CD4-positive, CD25-positive, alpha-beta regulatory T cell (primary cell): ENCODE measurements around the gene CALHM6. TPM values are rescaled to one million over a fixed set of nuclear protein-coding genes. Genes with fewer than 3 reads are reported as not detected.

Experiments
- ATAC-seq, 2 donors: fragments of 150-1000 bp; cut with Tn5 transposase; one replicate each; pipeline ENCODE4 v1.10.0; 2021; ENCODE audit warnings: low read depth in 2 of 2, moderate number of reproducible peaks in 2 of 2, moderate library complexity in 1 of 2
- DNase-seq, 3 donors: peaks; one replicate each; pipeline versions ENCODE4 v3.0.0 to v3.0.0-alpha.2; 2012 to 2022; ENCODE audit warnings: mixed read lengths in 1 of 3
- H3K27ac ChIP-seq: one replicate; pipeline ENCODE4 v1.7.0; 2013; ENCODE audit warnings: mild to moderate bottlenecking, low read length; ENCODE audit not compliant: insufficient read depth, poor library complexity, severe bottlenecking
- H3K27me3 ChIP-seq: one replicate; pipeline ENCODE4 v1.7.0; 2013; ENCODE audit warnings: low read length; ENCODE audit not compliant: control insufficient read depth, insufficient read depth
- H3K36me3 ChIP-seq: one replicate; pipeline ENCODE4 v1.7.0; 2013; ENCODE audit warnings: mild to moderate bottlenecking, low read length, moderate library complexity; ENCODE audit not compliant: control insufficient read depth, insufficient read depth
- H3K4me1 ChIP-seq: 2 replicates; pipeline ENCODE4 v1.7.0; 2013; ENCODE audit warnings: mild to moderate bottlenecking, low read length; ENCODE audit not compliant: insufficient read depth, control insufficient read depth, poor library complexity, severe bottlenecking
- H3K4me3 ChIP-seq: one replicate; pipeline ENCODE4 v1.7.0; 2013; ENCODE audit warnings: low read depth, mild to moderate bottlenecking, low read length, moderate library complexity
- H3K9me3 ChIP-seq, 2 experiments: 1 replicate in 1 of 2; 2 replicates in 1 of 2; pipeline ENCODE4 v1.7.0; 2013; ENCODE audit warnings: low read length in 2 of 2, mild to moderate bottlenecking in 1 of 2, moderate library complexity in 1 of 2; ENCODE audit not compliant: control insufficient read depth in 2 of 2
- H3K27ac Mint-ChIP-seq, 3 donors: one replicate each; pipeline ENCODE4 v1.8.0; 2020 to 2022; ENCODE audit warnings: mild to moderate bottlenecking in 3 of 3, mixed read lengths in 3 of 3, moderate library complexity in 2 of 3
- H3K27me3 Mint-ChIP-seq: one replicate; pipeline ENCODE4 v1.8.0; 2022; ENCODE audit warnings: mild to moderate bottlenecking, mixed read lengths
- H3K36me3 Mint-ChIP-seq: one replicate; pipeline ENCODE4 v1.8.0; 2020; ENCODE audit warnings: mixed read lengths
- H3K4me1 Mint-ChIP-seq, 4 donors: one replicate each; pipeline ENCODE4 v1.8.0; 2020 to 2022; ENCODE audit warnings: mixed read lengths in 4 of 4, mild to moderate bottlenecking in 1 of 4
- H3K4me3 Mint-ChIP-seq, 4 donors: one replicate each; pipeline ENCODE4 v1.8.0; 2020 to 2022; ENCODE audit warnings: mild to moderate bottlenecking in 4 of 4, mixed read lengths in 4 of 4, moderate library complexity in 3 of 4
- H3K9me3 Mint-ChIP-seq, 7 donors: one replicate each; pipeline ENCODE4 v1.8.0; 2020 to 2022; ENCODE audit warnings: mixed read lengths in 7 of 7, mild to moderate bottlenecking in 3 of 7, moderate library complexity in 2 of 7
- polyA plus RNA-seq, 4 donors: library from polyadenylated mRNA; unstranded; fragments of 300-500 nt; fragmentation: Illumina TruSeq; gene quantifications; one replicate each; pipeline ENCODE4 v1.2.3, GENCODE V29; 2021
- total RNA-seq: library from RNA; stranded (reverse); gene quantifications from one replicate; pipeline ENCODE4 v1.2.3, GENCODE V29; 2022

CALHM6 gene
- total and polyA plus RNA-seq, 5 donors from 2014 or later: 2.1 to 9.4 (median 3.4) TPM

DNA sequence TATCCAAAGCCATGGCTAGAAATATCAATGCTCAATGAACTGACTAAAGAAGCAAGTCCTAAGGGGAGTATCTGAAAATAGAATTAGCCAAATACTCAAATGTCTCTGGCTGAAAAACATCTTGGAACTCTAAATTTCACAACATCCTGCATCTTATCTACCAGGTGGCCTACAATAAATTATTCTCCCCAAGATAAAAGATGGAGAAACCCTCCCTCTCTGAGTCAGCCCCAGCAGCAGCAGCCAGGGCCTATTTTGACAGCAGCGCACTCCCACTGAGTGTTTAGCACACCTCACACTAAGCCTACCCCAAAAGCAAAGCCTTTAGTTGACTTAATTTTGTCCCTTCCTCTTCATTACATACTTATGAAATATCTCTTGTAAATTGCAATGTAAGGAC, 5.9 kb downstream of the CALHM6 start:
- Histone ChIP-seq H3K27me3 (peaks cover 18% of the 10 kb centered on the region), H3K4me3 (no peak overlapping the region), H3K27ac (no peak overlapping the region), H3K9me3 (no peaks in the 10 kb centered on the region), H3K4me1 (no peaks in the 10 kb centered on the region), H3K36me3 (no peaks in the 10 kb centered on the region)
- no peak overlapping the region for H3K4me3 Mint-ChIP-seq
- ATAC-seq: no peak
- peaks cover 0 to 10% (median 5%) of the 10 kb centered on the region in 4 donors for H3K4me1 Mint-ChIP-seq
- no peaks in the 10 kb centered on the region for H3K36me3 Mint-ChIP-seq
- DNase-seq: no peak
- no peaks in the 10 kb centered on the region for H3K9me3 Mint-ChIP-seq
- H3K27ac Mint-ChIP-seq: peak overlapping the region in 1 of 3 donors; percentile 72
- H3K27me3 Mint-ChIP-seq: peaks cover 26% of the 10 kb centered on the region

GRCh38 chr6:116467514-116467913, 6.3 kb downstream of the CALHM6 start:
- Mint-ChIP-seq H3K27me3 (peaks cover 25% of the 10 kb centered on the region), H3K36me3 (no peaks in the 10 kb centered on the region), H3K4me1 (peaks cover 0 to 9% (median 3%) of the 10 kb centered on the region in 4 donors), H3K4me3 (no peak overlapping the region), H3K9me3 (no peaks in the 10 kb centered on the region), H3K27ac (no peak overlapping the region)
- H3K9me3 ChIP-seq: no peaks in the 10 kb centered on the region
- ATAC-seq (no peak), DNase-seq (peak in 1 of 3 donors; percentile 25)
- H3K36me3 ChIP-seq: no peaks in the 10 kb centered on the region
- H3K27ac ChIP-seq: no peak overlapping the region
- peaks cover 17% of the 10 kb centered on the region for H3K27me3 ChIP-seq
- H3K4me1 ChIP-seq: no peaks in the 10 kb centered on the region
- H3K4me3 ChIP-seq: no peak overlapping the region

DNA sequence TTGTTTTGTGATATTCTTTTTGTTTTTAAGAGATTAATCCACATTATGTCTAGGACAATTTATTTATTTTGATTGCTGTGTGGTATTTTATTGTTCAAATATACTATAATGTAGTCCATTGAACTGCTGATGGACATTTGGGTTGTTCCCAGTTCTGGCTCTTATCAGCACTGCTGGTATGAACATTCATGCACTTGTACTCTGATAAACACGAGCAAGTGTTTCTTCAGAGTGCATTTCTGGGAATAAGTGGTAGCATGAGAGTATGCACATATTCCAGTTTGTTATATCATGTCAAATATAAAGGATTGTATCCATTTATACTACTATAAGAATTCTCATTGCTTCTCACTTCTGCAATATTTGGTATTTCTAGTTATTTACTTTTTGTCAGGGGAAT, 7.1 kb downstream of the CALHM6 start:
- no peaks in the 10 kb centered on the region for H3K9me3 ChIP-seq
- Mint-ChIP-seq H3K9me3 (peaks cover 0 to under 1% (median 0%) of the 10 kb centered on the region in 7 donors), H3K36me3 (no peaks in the 10 kb centered on the region), H3K27ac (no peak overlapping the region), H3K27me3 (peaks cover 17% of the 10 kb centered on the region), H3K4me1 (peaks cover 0 to 6% (median 0%) of the 10 kb centered on the region in 4 donors), H3K4me3 (no peak overlapping the region)
- H3K27me3 ChIP-seq: peaks cover 9% of the 10 kb centered on the region
- no peak overlapping the region for H3K27ac ChIP-seq
- no peak for DNase-seq
- no peaks in the 10 kb centered on the region for H3K36me3 ChIP-seq
- H3K4me3 ChIP-seq: no peak overlapping the region
- no peaks in the 10 kb centered on the region for H3K4me1 ChIP-seq
- ATAC-seq: no peak

DNA sequence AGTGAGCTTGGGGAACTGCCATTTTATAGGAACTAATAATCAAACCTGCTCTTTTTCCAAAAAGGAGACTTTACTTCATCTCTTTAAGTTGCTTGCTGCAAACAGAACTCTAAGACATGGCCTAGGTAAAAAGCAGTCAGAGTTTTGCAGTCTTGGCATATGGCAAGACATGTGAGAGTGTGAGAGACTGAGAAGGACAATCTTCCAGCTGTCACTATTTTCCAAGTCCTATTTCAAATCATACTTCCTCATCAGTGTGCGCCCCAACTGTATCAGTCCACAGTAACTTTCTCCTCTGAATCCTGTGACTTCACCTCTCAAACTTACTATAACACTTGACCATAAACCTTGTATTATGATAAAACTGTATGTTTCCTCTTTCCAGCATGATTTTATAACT, 10.4 kb downstream of the CALHM6 start:
- no peaks in the 10 kb centered on the region for H3K36me3 ChIP-seq
- no peak overlapping the region for H3K27ac ChIP-seq
- no peak overlapping the region for H3K27ac Mint-ChIP-seq
- H3K9me3 ChIP-seq: no peaks in the 10 kb centered on the region
- H3K27me3 Mint-ChIP-seq: peaks cover 16% of the 10 kb centered on the region
- peaks cover 7 to 22% (median 13%) of the 10 kb centered on the region in 4 donors for H3K4me1 Mint-ChIP-seq
- DNase-seq (no peak), ATAC-seq (no peak)
- H3K4me3 ChIP-seq: no peak overlapping the region
- no peaks in the 10 kb centered on the region for H3K36me3 Mint-ChIP-seq
- no peak overlapping the region for H3K4me3 Mint-ChIP-seq
- H3K4me1 ChIP-seq: no peaks in the 10 kb centered on the region
- H3K9me3 Mint-ChIP-seq: peaks cover 0 to 1% (median 0%) of the 10 kb centered on the region in 7 donors
- peaks cover 1% of the 10 kb centered on the region for H3K27me3 ChIP-seq

- ATAC-seq: no peak
- Mint-ChIP-seq H3K27me3 (peaks cover 16% of the 10 kb centered on the region), H3K4me1 (peaks cover 7 to 20% (median 13%) of the 10 kb centered on the region in 4 donors), H3K4me3 (no peak overlapping the region), H3K27ac (no peak overlapping the region), H3K36me3 (no peaks in the 10 kb centered on the region), H3K9me3 (peaks cover 0 to 1% (median 0%) of the 10 kb centered on the region in 7 donors)
- Histone ChIP-seq H3K9me3 (no peaks in the 10 kb centered on the region), H3K4me1 (no peaks in the 10 kb centered on the region), H3K27me3 (peaks cover 1% of the 10 kb centered on the region), H3K4me3 (no peak overlapping the region), H3K36me3 (no peaks in the 10 kb centered on the region), H3K27ac (no peak overlapping the region)
- DNase-seq: no peak
These were observed 11.5 kb downstream of the CALHM6 start for GRCh38 chr6:116472706-116473105.

GRCh38 chr6:116475141-116475540, 14.0 kb downstream of the CALHM6 start:
- Mint-ChIP-seq H3K27me3 (peaks cover 26% of the 10 kb centered on the region), H3K27ac (no peak overlapping the region), H3K9me3 (peaks cover 0 to 3% (median 0%) of the 10 kb centered on the region in 7 donors), H3K4me1 (peaks cover 7 to 19% (median 13%) of the 10 kb centered on the region in 4 donors), H3K36me3 (no peaks in the 10 kb centered on the region), H3K4me3 (no peak overlapping the region)
- H3K27ac ChIP-seq: no peak overlapping the region
- H3K4me3 ChIP-seq: no peak overlapping the region
- no peaks in the 10 kb centered on the region for H3K27me3 ChIP-seq
- ATAC-seq (no peak), DNase-seq (no peak)
- no peaks in the 10 kb centered on the region for H3K4me1 ChIP-seq
- H3K9me3 ChIP-seq: no peaks in the 10 kb centered on the region
- H3K36me3 ChIP-seq: no peaks in the 10 kb centered on the region

- Histone ChIP-seq H3K27me3 (no peaks in the 10 kb centered on the region), H3K9me3 (no peaks in the 10 kb centered on the region), H3K27ac (no peak overlapping the region), H3K36me3 (no peaks in the 10 kb centered on the region), H3K4me3 (peak overlapping the region; percentile 22), H3K4me1 (no peaks in the 10 kb centered on the region)
- Mint-ChIP-seq H3K36me3 (no peaks in the 10 kb centered on the region), H3K4me3 (no peak overlapping the region), H3K9me3 (peaks cover 0 to 3% (median 0%) of the 10 kb centered on the region in 7 donors), H3K4me1 (peaks cover 7 to 19% (median 13%) of the 10 kb centered on the region in 4 donors), H3K27ac (no peak overlapping the region), H3K27me3 (peaks cover 26% of the 10 kb centered on the region)
- DNase-seq (peak in 2 of 3 donors; percentile 14 to 52), ATAC-seq (peak; percentile 60 to 74)
These were observed 15.0 kb downstream of the CALHM6 start for GRCh38 chr6:116476002-116476678.

GRCh38 chr6:116482780-116483179, 21.6 kb downstream of the CALHM6 start:
- Histone ChIP-seq H3K27me3 (peaks cover 13% of the 10 kb centered on the region), H3K4me1 (no peaks in the 10 kb centered on the region), H3K9me3 (no peaks in the 10 kb centered on the region), H3K36me3 (no peaks in the 10 kb centered on the region), H3K27ac (no peak overlapping the region), H3K4me3 (no peak overlapping the region)
- no peaks in the 10 kb centered on the region for H3K4me1 Mint-ChIP-seq
- no peak for ATAC-seq
- peaks cover 33% of the 10 kb centered on the region for H3K27me3 Mint-ChIP-seq
- H3K9me3 Mint-ChIP-seq: peaks cover 0 to 4% (median 0%) of the 10 kb centered on the region in 7 donors
- no peak for DNase-seq
- H3K4me3 Mint-ChIP-seq: no peak overlapping the region
- H3K27ac Mint-ChIP-seq: no peak overlapping the region
- no peaks in the 10 kb centered on the region for H3K36me3 Mint-ChIP-seq
